AG09309 (cell line): Measurements from ENCODE around the gene YWHAB.

Source experiments
- DNase-seq: peaks from one replicate; pipeline ENCODE4 v3.0.0-alpha.2; 2010; ENCODE audit warnings: low read depth
- H3K4me3 ChIP-seq: 2 replicates; pipeline ENCODE4 v1.5.1; 2011; ENCODE audit warnings: mild to moderate bottlenecking, low read depth, low read length, moderate library complexity; ENCODE audit not compliant: control insufficient read depth
- CTCF ChIP-seq: IDR thresholded peaks from 2 replicates; pipeline ENCODE4 v1.5.1; 2011; ENCODE audit warnings: mild to moderate bottlenecking, low read depth, low read length, inconsistent platforms; ENCODE audit not compliant: insufficient read depth, control insufficient read depth; ENCODE audit errors: missing control alignments

Gene YWHAB

GRCh38 chr20:44918761-44919160 lies 33.3 kb downstream of the YWHAB start:
- H3K4me3 ChIP-seq: no peak overlapping the region
- no peak for DNase-seq
- TF ChIP-seq CTCF: no peak

- TF ChIP-seq CTCF: no peak
- no peak overlapping the region for H3K4me3 ChIP-seq
- DNase-seq: no peak
Observed at GRCh38 chr20:44921447-44921846, 35.9 kb downstream of the YWHAB start.

- TF ChIP-seq CTCF: no peak
- H3K4me3 ChIP-seq: no peak overlapping the region
Observed at GRCh38 chr20:44924541-44924940, 39.0 kb downstream of the YWHAB start.

GRCh38 chr20:44928595-44928994 lies 43.1 kb downstream of the YWHAB start:
- DNase-seq: no peak
- TF ChIP-seq CTCF: no peak
- H3K4me3 ChIP-seq: no peak overlapping the region

More at GRCh38 chr20:44924541-44924940, 39.0 kb downstream of the YWHAB start:
- DNase-seq: no peak

GRCh38 chr20:44930517-44931168 lies 45.1 kb downstream of the YWHAB start:
- DNase-seq: no peak
- TF ChIP-seq CTCF: no peak
- no peak overlapping the region for H3K4me3 ChIP-seq

GRCh38 chr20:44931911-44932310 lies 46.4 kb downstream of the YWHAB start:
- TF ChIP-seq CTCF: no peak
- no peak overlapping the region for H3K4me3 ChIP-seq
- DNase-seq: no peak

GRCh38 chr20:44932916-44933315 lies 47.4 kb downstream of the YWHAB start:
- no peak overlapping the region for H3K4me3 ChIP-seq
- DNase-seq: no peak
- no peak for TF ChIP-seq CTCF
